PC-9 (cell line): Measurements from ENCODE around the gene EVPL. TPM values are rescaled to one million over a fixed set of nuclear protein-coding genes. Genes with fewer than 3 reads are reported as not detected.

ENCODE experiments used
- BruUV-seq: library from RNA; stranded (reverse); fragments of 400-500 nt; replicated peaks from 2 replicates; lab custom pipeline; 2021; lab: Mats Ljungman, UMichigan
- CTCF ChIA-PET: fragments of 300-600 bp; sonication (Branson Sonifier 250); formaldehyde crosslinking; loops from one replicate; lab custom pipeline; 2022; ENCODE audit warnings: antibody characterized with exemption; lab: Charles Lee
- POLR2A ChIA-PET: fragments of 300-600 bp; sonication (Branson Sonifier 250); formaldehyde crosslinking; loops from one replicate; lab custom pipeline; 2022; ENCODE audit warnings: antibody characterized with exemption; ENCODE audit not compliant: unreplicated experiment; lab: Charles Lee
- DNase-seq, 2 experiments: peaks; one replicate each; pipeline versions ENCODE4 v3.0.0 to v3.0.0-alpha.2; 2015 to 2022; ENCODE audit warnings: mixed read lengths in 1 of 2
- H2AFZ ChIP-seq: fragments of 200-600 bp; sonication (generic); 2 replicates; pipeline ENCODE4 v1.8.1; 2017; ENCODE audit warnings: antibody characterized with exemption
- H3F3A ChIP-seq: fragments of 200-600 bp; sonication (generic); 2 replicates; pipeline ENCODE4 v1.8.1; 2017; ENCODE audit warnings: antibody characterized with exemption, mild to moderate bottlenecking, low read depth; ENCODE audit not compliant: insufficient read depth
- H3K27ac ChIP-seq: fragments of 200-600 bp; sonication (generic); 2 replicates; pipeline ENCODE4 v1.6.1; 2016; ENCODE audit warnings: mixed run types
- H3K27me3 ChIP-seq: fragments of 200-600 bp; sonication (generic); 2 replicates; pipeline ENCODE4 v1.6.1; 2016; ENCODE audit warnings: low read depth, mixed run types; ENCODE audit not compliant: insufficient read depth
- H3K36me3 ChIP-seq: fragments of 200-600 bp; sonication (generic); 2 replicates; pipeline ENCODE4 v1.6.1; 2016; ENCODE audit warnings: low read depth, mixed run types
- H3K4me1 ChIP-seq: fragments of 200-600 bp; sonication (generic); replicated peaks from 2 replicates; pipeline ENCODE4 v1.6.1; 2016; ENCODE audit warnings: mixed run types; ENCODE audit not compliant: insufficient read depth
- H3K4me2 ChIP-seq: fragments of 200-600 bp; sonication (generic); 2 replicates; pipeline ENCODE4 v1.6.1; 2017; ENCODE audit warnings: mixed run types
- H3K4me3 ChIP-seq: fragments of 200-600 bp; sonication (generic); 2 replicates; pipeline ENCODE4 v1.6.1; 2016; ENCODE audit warnings: mixed run types
- H3K79me2 ChIP-seq: fragments of 200-600 bp; sonication (generic); 2 replicates; pipeline ENCODE4 v1.6.1; 2017; ENCODE audit warnings: low read depth, mixed run types
- H3K9me2 ChIP-seq: fragments of 200-600 bp; sonication (generic); 2 replicates; pipeline ENCODE4 v1.8.1; 2017; ENCODE audit warnings: mild to moderate bottlenecking; ENCODE audit not compliant: insufficient read depth
- H3K9me3 ChIP-seq: fragments of 200-600 bp; sonication (generic); 2 replicates; pipeline ENCODE4 v1.8.1; 2016; ENCODE audit warnings: low read depth; ENCODE audit not compliant: insufficient read depth
- H4K20me1 ChIP-seq: fragments of 200-600 bp; sonication (generic); 2 replicates; pipeline ENCODE4 v1.8.1; 2017; ENCODE audit not compliant: insufficient read depth
- EZH2 ChIP-seq: fragments of 200-600 bp; sonication (generic); IDR thresholded peaks from 2 replicates; pipeline ENCODE4 v1.8.0; 2017; ENCODE audit warnings: antibody characterized with exemption, low read depth
- intact Hi-C: fragments of 100-400 bp; cut with micrococcal nuclease; formaldehyde crosslinking; loops from one replicate; pipeline ENCODE4 v1.10.0; 2022; ENCODE audit not compliant: unreplicated experiment
- total RNA-seq: library from RNA; stranded (reverse); gene quantifications from 2 replicates; pipeline ENCODE4 v1.2.3, GENCODE V29; 2021
- TF ChIP-seq, protein P1 (sequence below): fragments of 200-600 bp; sonication (generic); conservative IDR thresholded peaks from 2 replicates; pipeline ENCODE4 v1.6.1; 2017; ENCODE audit warnings: mixed run types, antibody characterized with exemption, mild to moderate bottlenecking, moderate library complexity

The EVPL gene
- total RNA-seq, 1 experiment from 2014 or later: 60.8 TPM

- Histone ChIP-seq H3K27me3 (no peaks in the 10 kb centered on the region), H3K4me2 (no peak overlapping the region), H3K4me3 (no peak overlapping the region), H3K9me3 (no peaks in the 10 kb centered on the region), H3K4me1 (no peaks in the 10 kb centered on the region), H3K27ac (no peak overlapping the region), H3K79me2 (peaks cover 19% of the 10 kb centered on the region; the same call in 1 of the 2 replicates), H3K36me3 (peaks cover 21% of the 10 kb centered on the region), H3K9me2 (no peaks in the 10 kb centered on the region), H3F3A (peaks cover 7% of the 10 kb centered on the region; the same call in 1 of the 2 replicates), H4K20me1 (peaks cover 18% of the 10 kb centered on the region), H2AFZ (no peak overlapping the region)
- no peak for TF ChIP-seq EZH2
- DNase-seq: no peak
- ChIA-PET CTCF (interaction anchor here (0.5 kb wide), 1 partner anchor 8 kb away, joined by 11 read pairs; no protein-coding TSS in a partner anchor), POLR2A (no interaction called here)
- BruUV-seq: no TSS peak
- intact Hi-C loops: no loop called here
These were observed 67.1 kb downstream of the EVPL start for GRCh38 chr17:75959839-75960511.

DNA sequence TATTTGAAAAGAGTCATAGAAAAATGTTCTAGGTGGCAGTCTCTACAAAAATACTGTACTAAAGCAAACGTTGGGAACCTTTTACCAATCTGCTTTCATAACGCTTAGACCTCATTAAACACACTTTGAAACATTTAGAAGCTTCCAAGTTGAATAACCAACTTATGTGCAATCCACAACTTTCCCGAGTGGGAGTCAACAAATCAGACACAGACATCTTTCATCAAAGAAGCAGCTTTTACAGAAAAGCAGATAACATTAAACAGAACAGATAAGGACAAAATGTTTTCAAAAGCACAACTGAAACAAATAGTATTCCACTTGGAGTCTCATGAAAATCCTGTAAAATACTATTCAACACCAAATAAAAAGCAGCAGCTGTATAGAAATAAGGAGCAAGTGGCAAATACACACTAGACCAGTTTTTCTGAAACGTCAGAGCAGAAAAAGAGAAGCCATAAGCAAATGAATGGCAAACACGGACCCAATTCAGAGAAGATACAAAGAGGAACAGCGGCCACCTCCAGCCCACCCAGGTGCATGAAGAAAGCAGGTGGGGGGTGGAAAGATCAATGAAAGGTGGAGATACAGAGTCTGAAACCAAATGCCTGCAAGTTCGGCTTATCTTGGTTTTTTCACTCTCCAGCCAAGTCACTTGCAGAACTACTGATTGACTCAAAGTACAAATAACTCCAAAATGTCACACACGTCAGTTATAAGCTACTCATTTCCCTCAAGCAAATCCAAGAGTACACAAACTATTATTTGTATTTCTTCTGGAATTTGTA, 67.9 kb downstream of the EVPL start:
- Histone ChIP-seq H3K27ac (no peak overlapping the region), H2AFZ (no peak overlapping the region), H3K36me3 (peaks cover 21% of the 10 kb centered on the region), H4K20me1 (peaks cover 14% of the 10 kb centered on the region), H3K4me1 (no peaks in the 10 kb centered on the region), H3K9me2 (no peaks in the 10 kb centered on the region), H3K9me3 (no peaks in the 10 kb centered on the region), H3K4me2 (no peak overlapping the region), H3F3A (peaks cover under 1% of the 10 kb centered on the region; the same call in 1 of the 2 replicates), H3K27me3 (no peaks in the 10 kb centered on the region), H3K4me3 (no peak overlapping the region), H3K79me2 (peaks cover 17% of the 10 kb centered on the region; the same call in 1 of the 2 replicates)
- CTCF ChIA-PET: interaction anchor here (0.5 to 0.6 kb wide), 2 partner anchors 9 to 11 kb away, joined by 3 to 11 read pairs; no protein-coding TSS in a partner anchor
- intact Hi-C loops: no loop called here
- POLR2A ChIA-PET: no interaction called here
- DNase-seq: no peak
- TF ChIP-seq EZH2: no peak
- TF ChIP-seq, protein P1, sequence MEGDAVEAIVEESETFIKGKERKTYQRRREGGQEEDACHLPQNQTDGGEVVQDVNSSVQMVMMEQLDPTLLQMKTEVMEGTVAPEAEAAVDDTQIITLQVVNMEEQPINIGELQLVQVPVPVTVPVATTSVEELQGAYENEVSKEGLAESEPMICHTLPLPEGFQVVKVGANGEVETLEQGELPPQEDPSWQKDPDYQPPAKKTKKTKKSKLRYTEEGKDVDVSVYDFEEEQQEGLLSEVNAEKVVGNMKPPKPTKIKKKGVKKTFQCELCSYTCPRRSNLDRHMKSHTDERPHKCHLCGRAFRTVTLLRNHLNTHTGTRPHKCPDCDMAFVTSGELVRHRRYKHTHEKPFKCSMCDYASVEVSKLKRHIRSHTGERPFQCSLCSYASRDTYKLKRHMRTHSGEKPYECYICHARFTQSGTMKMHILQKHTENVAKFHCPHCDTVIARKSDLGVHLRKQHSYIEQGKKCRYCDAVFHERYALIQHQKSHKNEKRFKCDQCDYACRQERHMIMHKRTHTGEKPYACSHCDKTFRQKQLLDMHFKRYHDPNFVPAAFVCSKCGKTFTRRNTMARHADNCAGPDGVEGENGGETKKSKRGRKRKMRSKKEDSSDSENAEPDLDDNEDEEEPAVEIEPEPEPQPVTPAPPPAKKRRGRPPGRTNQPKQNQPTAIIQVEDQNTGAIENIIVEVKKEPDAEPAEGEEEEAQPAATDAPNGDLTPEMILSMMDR: no peak
- BruUV-seq: no TSS peak

Other genes starting within 250 kb of the EVPL start
- gene UNK, start 242.5 kb downstream of the EVPL start, total RNA-seq: 25.3 and 27.8 TPM in 2 replicates
- 94.4 and 108 TPM in 2 replicates for gene UNC13D, start 182.9 kb downstream of the EVPL start, total RNA-seq
- gene WBP2, start 172.0 kb downstream of the EVPL start, total RNA-seq: 114 and 159 TPM in 2 replicates
- gene TRIM47, start 148.7 kb downstream of the EVPL start, total RNA-seq: 46.1 and 48.3 TPM in 2 replicates
- gene TRIM65, start 130.4 kb downstream of the EVPL start, total RNA-seq: 21.1 and 27.1 TPM in 2 replicates
- 127 and 136 TPM in 2 replicates for gene MRPL38, start 122.4 kb downstream of the EVPL start, total RNA-seq
- 22.5 and 28.7 TPM in 2 replicates for gene FBF1, start 86.3 kb downstream of the EVPL start, total RNA-seq
- 35.5 and 37.1 TPM in 2 replicates for gene ACOX1, start 48.1 kb downstream of the EVPL start, total RNA-seq
- 19.6 and 22.7 TPM in 2 replicates for gene TEN1, start 48.1 kb downstream of the EVPL start, total RNA-seq
- gene CDK3, start 26.5 kb downstream of the EVPL start, total RNA-seq: 10.3 and 12.3 TPM in 2 replicates
- 69.7 and 91.7 TPM in 2 replicates for gene SRP68, start 45.2 kb upstream of the EVPL start, total RNA-seq
- gene GALR2, start 47.5 kb upstream of the EVPL start, total RNA-seq: 2.8 and 3.0 TPM in 2 replicates
- not detected in 2 replicates for gene ZACN, start 51.9 kb upstream of the EVPL start, total RNA-seq
- 118 and 131 TPM in 2 replicates for gene EXOC7, start 76.5 kb upstream of the EVPL start, total RNA-seq
- gene FOXJ1, start 113.9 kb upstream of the EVPL start, total RNA-seq: 12.5 and 23.7 TPM in 2 replicates
- 5.7 and 7.2 TPM in 2 replicates for gene RNF157, start 213.2 kb upstream of the EVPL start, total RNA-seq
- 110 and 134 TPM in 2 replicates for gene UBALD2, start 238.0 kb upstream of the EVPL start, total RNA-seq